ENCODE results near the gene SLC16A1. TPM values are rescaled to one million over a fixed set of nuclear protein-coding genes. Genes with fewer than 3 reads are reported as not detected.

SLC16A1 gene
- total RNA-seq, 1 experiment from 2014 or later, result 74.7 TPM

GRCh38 chr1:112872551-112872962 is 83.4 kb downstream of the SLC16A1 start:
- peak; percentile 52 for DNase-seq (ENCODE audit: low read depth, low spot score)
- in situ Hi-C loops (cut with HindIII; ENCODE audit: low pct_unique_long_range_greater_than_20kb, low sequenced_read_pairs), result no loop called here

- DNase-seq (ENCODE audit: low read depth, low spot score), result no peak
- in situ Hi-C loops (cut with HindIII; ENCODE audit: low pct_unique_long_range_greater_than_20kb, low sequenced_read_pairs), result no loop called here
Measured at GRCh38 chr1:112870887-112871646, 84.9 kb downstream of the SLC16A1 start.

- in situ Hi-C loops (cut with HindIII; ENCODE audit: low pct_unique_long_range_greater_than_20kb, low sequenced_read_pairs), result no loop called here
- no peak for DNase-seq (ENCODE audit: low read depth, low spot score)
Measured at GRCh38 chr1:112869895-112870294, 86.1 kb downstream of the SLC16A1 start.

DNA sequence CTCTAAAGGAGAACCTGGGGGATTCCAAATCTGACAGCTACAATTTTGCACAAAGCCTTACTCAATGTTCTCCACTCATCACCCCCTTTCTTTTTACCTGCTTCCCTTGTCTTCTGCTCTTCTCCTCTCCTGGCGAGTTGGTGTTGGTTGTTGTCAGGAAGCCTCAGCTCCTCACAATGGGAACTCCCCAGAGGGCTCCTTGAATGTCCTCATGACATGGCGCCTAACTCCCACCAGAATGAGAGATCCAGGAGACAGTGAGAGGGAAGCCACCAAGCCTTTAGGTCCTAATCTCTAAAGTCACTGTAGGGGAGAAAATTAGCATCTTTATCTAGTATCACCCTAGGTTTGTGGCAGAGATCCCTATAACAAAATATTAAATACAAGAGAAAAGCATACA is 87.8 kb downstream of the SLC16A1 start:
- in situ Hi-C loops (cut with HindIII; ENCODE audit: low pct_unique_long_range_greater_than_20kb, low sequenced_read_pairs), result no loop called here

GRCh38 chr1:112866981-112867380 is 89.0 kb downstream of the SLC16A1 start:
- in situ Hi-C loops (cut with HindIII; ENCODE audit: low pct_unique_long_range_greater_than_20kb, low sequenced_read_pairs), result no loop called here
- DNase-seq (ENCODE audit: low read depth, low spot score), result no peak

More for the DNA sequence above, 87.8 kb downstream of the SLC16A1 start:
- no peak for DNase-seq (ENCODE audit: low read depth, low spot score)

DNA sequence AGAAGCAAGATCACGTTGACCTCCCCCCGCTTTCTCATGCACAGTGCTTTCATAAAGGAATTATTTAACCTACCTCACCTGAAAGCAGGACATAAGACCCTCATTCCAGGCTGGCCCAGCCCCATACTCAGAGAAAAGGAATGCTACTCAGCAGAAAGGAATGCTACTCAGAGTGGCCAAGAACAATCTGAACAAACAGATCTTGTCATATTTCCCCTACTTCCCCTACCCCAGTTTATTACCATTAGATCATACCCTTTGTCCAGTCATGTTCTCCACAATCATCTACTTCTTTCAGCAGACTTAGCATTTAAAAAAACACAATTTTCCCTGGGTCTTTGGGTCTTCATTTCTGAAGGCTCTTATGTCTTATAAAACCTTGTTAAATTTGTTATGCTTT is 89.8 kb downstream of the SLC16A1 start:
- DNase-seq (ENCODE audit: low read depth, low spot score), result no peak

GRCh38 chr1:112862753-112863426 is 93.1 kb downstream of the SLC16A1 start:
- DNase-seq (ENCODE audit: low read depth, low spot score), result no peak
- in situ Hi-C loops (cut with HindIII; ENCODE audit: low pct_unique_long_range_greater_than_20kb, low sequenced_read_pairs), result no loop called here

More for the DNA sequence above, 89.8 kb downstream of the SLC16A1 start:
- in situ Hi-C loops (cut with HindIII; ENCODE audit: low pct_unique_long_range_greater_than_20kb, low sequenced_read_pairs), result no loop called here

Small RNAs within 50 kb of the gene (small RNA-seq; reads per million reads assigned to genes)
- gene AL390729.2, result 0 reads per million in 2 experiments

Other genes starting within 250 kb of the SLC16A1 start
- 100 and 125 TPM in 2 replicates for gene RHOC, start 249.1 kb downstream of the SLC16A1 start, total RNA-seq (2014; rRNA removed; shearing (Covaris generic))
- gene PPM1J, start 240.9 kb downstream of the SLC16A1 start, total RNA-seq (2014; rRNA removed; shearing (Covaris generic)), result 0.40 and 0.61 TPM in 2 replicates
- gene LRIG2, start 117.0 kb upstream of the SLC16A1 start, total RNA-seq (2014; rRNA removed; shearing (Covaris generic)), result 5.9 and 8.7 TPM in 2 replicates

All from SK-MEL-5 (cell line).